Skeletal muscle satellite cell (primary cell): ENCODE results near the gene CNTN4.

Experiments
- H3K27me3 ChIP-seq: 2 replicates; pipeline ENCODE4 v1.7.0; 2013; ENCODE audit warnings: low read length; ENCODE audit not compliant: control insufficient read depth, insufficient read depth
- H3K36me3 ChIP-seq: 2 replicates; pipeline ENCODE4 v1.7.0; 2013; ENCODE audit warnings: mild to moderate bottlenecking, control low read depth, low read length; ENCODE audit not compliant: insufficient read depth
- H3K4me1 ChIP-seq: 2 replicates; pipeline ENCODE4 v1.7.0; 2013; ENCODE audit warnings: low read length; ENCODE audit not compliant: control insufficient read depth, insufficient read depth
- H3K4me2 ChIP-seq: 2 replicates; pipeline ENCODE4 v1.7.0; 2013; ENCODE audit warnings: mild to moderate bottlenecking, low read length
- H3K4me3 ChIP-seq: 2 replicates; pipeline ENCODE4 v1.7.0; 2013; ENCODE audit warnings: low read length
- H3K9ac ChIP-seq: 2 replicates; pipeline ENCODE4 v1.7.0; 2013; ENCODE audit warnings: mild to moderate bottlenecking, low read depth, low read length, moderate library complexity
- H3K9me3 ChIP-seq: replicated peaks from 2 replicates; pipeline ENCODE4 v1.7.0; 2013; ENCODE audit warnings: mild to moderate bottlenecking, control low read depth, low read length

CNTN4 gene

GRCh38 chr3:2153547-2153946 lies 54.9 kb downstream of the CNTN4 start:
- Histone ChIP-seq H3K4me3 (no peak overlapping the region), H3K9me3 (peaks cover 16% of the 10 kb centered on the region), H3K9ac (no peak overlapping the region), H3K36me3 (no peaks in the 10 kb centered on the region), H3K4me2 (no peak overlapping the region), H3K4me1 (no peaks in the 10 kb centered on the region), H3K27me3 (no peaks in the 10 kb centered on the region)

DNA sequence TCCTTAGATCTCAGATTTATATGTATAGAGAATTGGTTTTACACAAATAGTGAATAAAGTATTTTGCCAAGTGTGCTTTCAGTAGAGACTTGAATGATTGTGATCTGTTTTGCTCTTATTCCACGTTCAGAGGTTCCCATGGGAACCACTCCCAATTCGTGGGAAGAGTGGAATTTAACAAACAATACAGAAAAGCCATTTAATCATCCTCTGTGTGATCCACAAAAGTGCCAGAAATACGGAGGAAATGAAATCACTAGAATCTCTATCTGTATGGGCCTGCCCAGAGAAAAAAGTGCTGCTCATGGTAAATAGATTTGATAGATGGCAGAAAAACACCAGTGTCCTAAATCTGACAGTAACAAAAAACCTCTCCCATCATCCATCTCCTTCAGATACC lies 56.0 kb downstream of the CNTN4 start:
- Histone ChIP-seq H3K4me2 (no peak overlapping the region), H3K36me3 (no peaks in the 10 kb centered on the region), H3K27me3 (no peaks in the 10 kb centered on the region), H3K4me1 (no peaks in the 10 kb centered on the region), H3K9me3 (peaks cover 20% of the 10 kb centered on the region), H3K9ac (no peak overlapping the region), H3K4me3 (no peak overlapping the region)

DNA sequence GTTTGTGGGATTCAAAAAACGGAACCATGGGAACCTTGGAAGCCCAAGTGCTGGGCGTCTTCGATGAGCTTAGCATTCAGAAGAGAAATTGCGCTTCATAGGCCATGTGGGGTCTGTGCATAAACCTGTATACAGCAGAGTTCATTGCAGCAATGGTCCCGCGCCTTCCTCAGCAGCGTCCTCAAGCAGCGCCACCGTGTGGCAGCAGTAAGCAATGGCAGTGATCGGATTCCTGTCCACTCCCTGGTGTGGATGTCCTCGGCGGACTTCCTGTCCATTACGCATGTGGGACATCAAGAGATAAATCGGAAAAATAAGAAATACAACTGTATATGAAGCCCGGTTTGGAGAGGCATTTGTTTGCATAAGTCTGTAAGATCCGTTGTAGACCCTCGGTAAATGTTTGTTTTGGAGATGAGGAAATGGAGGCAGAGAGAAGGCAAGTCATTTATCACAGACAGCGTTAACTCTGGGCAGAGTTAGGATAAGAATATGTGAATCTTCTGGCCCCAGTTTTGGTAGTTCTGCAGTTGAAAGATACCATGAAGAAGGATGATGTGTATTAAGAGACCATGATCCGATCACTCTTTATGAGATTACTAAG lies 57.7 kb downstream of the CNTN4 start:
- Histone ChIP-seq H3K36me3 (no peaks in the 10 kb centered on the region), H3K9me3 (peaks cover 18% of the 10 kb centered on the region), H3K4me3 (no peak overlapping the region), H3K4me1 (no peaks in the 10 kb centered on the region), H3K9ac (no peak overlapping the region), H3K27me3 (no peaks in the 10 kb centered on the region), H3K4me2 (no peak overlapping the region)

DNA sequence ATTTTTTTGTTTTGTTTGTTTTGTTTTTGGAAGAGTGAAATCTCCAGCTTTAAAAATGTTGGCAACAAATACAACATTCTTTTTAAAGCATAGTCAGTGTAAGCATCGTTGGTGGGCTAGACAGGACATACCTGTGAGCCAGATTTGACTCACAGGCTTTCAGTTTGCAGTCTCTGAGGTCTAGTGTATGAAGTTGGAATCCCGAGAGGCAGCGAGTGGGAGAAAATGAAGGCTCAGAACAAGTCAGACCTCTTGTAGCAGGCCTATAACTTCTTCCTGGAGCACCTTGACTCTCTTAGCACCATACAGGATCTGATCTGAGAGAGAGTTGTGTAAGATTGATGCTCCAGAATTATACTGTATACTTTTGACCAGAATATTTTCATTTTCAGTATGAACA lies 60.2 kb downstream of the CNTN4 start:
- peaks cover 6% of the 10 kb centered on the region for H3K9me3 ChIP-seq
- H3K9ac ChIP-seq: no peak overlapping the region
- no peaks in the 10 kb centered on the region for H3K27me3 ChIP-seq

GRCh38 chr3:2166552-2166951 lies 67.9 kb downstream of the CNTN4 start:
- Histone ChIP-seq H3K9ac (no peak overlapping the region), H3K36me3 (no peaks in the 10 kb centered on the region), H3K4me2 (no peak overlapping the region), H3K9me3 (peaks cover under 1% of the 10 kb centered on the region), H3K27me3 (no peaks in the 10 kb centered on the region), H3K4me3 (no peak overlapping the region), H3K4me1 (no peaks in the 10 kb centered on the region)

More for the DNA sequence above, 60.2 kb downstream of the CNTN4 start:
- Histone ChIP-seq H3K4me3 (no peak overlapping the region), H3K4me2 (no peak overlapping the region), H3K36me3 (no peaks in the 10 kb centered on the region), H3K4me1 (no peaks in the 10 kb centered on the region)

GRCh38 chr3:2172561-2173171 lies 74.0 kb downstream of the CNTN4 start:
- Histone ChIP-seq H3K9ac (no peak overlapping the region), H3K36me3 (no peaks in the 10 kb centered on the region), H3K4me2 (no peak overlapping the region), H3K4me1 (no peaks in the 10 kb centered on the region), H3K4me3 (no peak overlapping the region), H3K27me3 (no peaks in the 10 kb centered on the region), H3K9me3 (peaks cover 4% of the 10 kb centered on the region)

- H3K27me3 ChIP-seq: no peaks in the 10 kb centered on the region
- no peaks in the 10 kb centered on the region for H3K36me3 ChIP-seq
- no peak overlapping the region for H3K4me2 ChIP-seq
- no peaks in the 10 kb centered on the region for H3K9me3 ChIP-seq
- no peak overlapping the region for H3K9ac ChIP-seq
- H3K4me3 ChIP-seq: no peak overlapping the region
- no peaks in the 10 kb centered on the region for H3K4me1 ChIP-seq
Observed at GRCh38 chr3:2180634-2181033, 82.0 kb downstream of the CNTN4 start.

- Histone ChIP-seq H3K27me3 (no peaks in the 10 kb centered on the region), H3K9me3 (peaks cover 4% of the 10 kb centered on the region), H3K4me2 (no peak overlapping the region), H3K9ac (no peak overlapping the region), H3K4me3 (no peak overlapping the region), H3K36me3 (no peaks in the 10 kb centered on the region), H3K4me1 (no peaks in the 10 kb centered on the region)
Observed at GRCh38 chr3:2198776-2199279, 100.2 kb downstream of the CNTN4 start.

- Histone ChIP-seq H3K27me3 (no peaks in the 10 kb centered on the region), H3K9me3 (peaks cover 5% of the 10 kb centered on the region), H3K4me1 (no peaks in the 10 kb centered on the region), H3K4me2 (no peak overlapping the region), H3K36me3 (no peaks in the 10 kb centered on the region), H3K9ac (no peak overlapping the region), H3K4me3 (no peak overlapping the region)
Observed at GRCh38 chr3:2204054-2204453, 105.4 kb downstream of the CNTN4 start.

- Histone ChIP-seq H3K4me1 (no peaks in the 10 kb centered on the region), H3K4me2 (no peak overlapping the region), H3K36me3 (no peaks in the 10 kb centered on the region), H3K9me3 (peaks cover 12% of the 10 kb centered on the region), H3K4me3 (no peak overlapping the region), H3K9ac (no peak overlapping the region), H3K27me3 (no peaks in the 10 kb centered on the region)
Observed at GRCh38 chr3:2205692-2206091, 107.0 kb downstream of the CNTN4 start.

DNA sequence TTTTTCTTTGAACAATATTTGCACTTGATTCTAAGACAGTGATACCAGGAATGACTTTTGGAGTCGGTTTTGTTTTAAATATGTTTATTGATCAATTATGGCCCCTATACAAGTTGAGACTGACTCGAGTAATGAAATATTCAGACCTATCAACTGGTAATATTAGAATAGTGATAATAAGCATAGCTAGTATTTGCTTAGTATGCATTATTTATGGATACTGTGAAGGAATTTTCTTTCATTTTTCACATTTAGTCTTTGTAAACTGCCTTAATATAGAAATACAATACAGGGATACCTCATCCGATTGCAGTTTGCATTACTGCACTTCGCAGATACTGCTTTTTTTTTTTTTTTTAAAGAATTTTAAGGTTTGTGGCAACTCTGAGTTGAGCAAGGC lies 107.9 kb downstream of the CNTN4 start:
- Histone ChIP-seq H3K27me3 (no peaks in the 10 kb centered on the region), H3K4me1 (no peaks in the 10 kb centered on the region), H3K9me3 (peaks cover 14% of the 10 kb centered on the region), H3K4me2 (no peak overlapping the region), H3K36me3 (no peaks in the 10 kb centered on the region), H3K4me3 (no peak overlapping the region), H3K9ac (no peak overlapping the region)

DNA sequence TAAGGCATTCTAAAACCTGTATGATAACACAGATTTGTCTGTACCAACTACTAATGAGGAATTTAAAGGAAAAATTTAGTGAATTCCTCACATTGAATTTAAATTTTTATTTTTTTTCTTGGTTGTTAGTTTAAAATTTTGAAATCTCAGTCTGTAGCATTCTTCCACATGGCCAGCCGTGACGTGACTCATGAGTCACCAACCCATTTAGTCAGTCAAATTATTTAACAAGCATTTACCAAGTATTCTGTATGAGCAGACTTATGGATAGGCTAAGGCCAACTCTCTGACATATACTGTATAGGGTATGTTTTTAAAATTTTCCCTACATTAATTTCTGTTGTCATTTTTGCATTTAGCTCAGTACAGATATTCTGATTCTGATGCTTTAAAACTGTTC lies 112.9 kb downstream of the CNTN4 start:
- H3K4me3 ChIP-seq: no peak overlapping the region
- H3K27me3 ChIP-seq: no peaks in the 10 kb centered on the region
- H3K4me2 ChIP-seq: no peak overlapping the region
- no peak overlapping the region for H3K9ac ChIP-seq
- no peaks in the 10 kb centered on the region for H3K36me3 ChIP-seq
- no peaks in the 10 kb centered on the region for H3K4me1 ChIP-seq
- H3K9me3 ChIP-seq: peaks cover 19% of the 10 kb centered on the region
